ENCODE results near the gene ACCS.

GRCh38 chr11:44101098-44101497 lies 35.0 kb downstream of the ACCS start:
- no peak for TF ChIP-seq CTCF (IDR thresholded peaks at IDR 0.05 in 4 of 5, conservative IDR thresholded peaks at IDR 0.05 in 1 of 5)
- TF ChIP-seq POLR2A (IDR thresholded peaks at IDR 0.05), result no peak
